ENCODE results near the gene MYBPH. TPM values are rescaled to one million over a fixed set of nuclear protein-coding genes. Genes with fewer than 3 reads are reported as not detected.

MYBPH gene
- total RNA-seq, 2 experiments from 2014 or later, result not detected

- no peak overlapping the region for H3K4me3 Mint-ChIP-seq
- CTCF ChIA-PET, result interaction anchor here (0.9 to 2.1 kb wide), 2 partner anchors 30 to 31 kb away, joined by 3 to 5 read pairs; no protein-coding TSS in a partner anchor
- intact Hi-C loops (cut with micrococcal nuclease), result no loop called here
These were observed 27.5 kb downstream of the MYBPH start for GRCh38 chr1:203148127-203148526.

GRCh38 chr1:203147376-203147775, 28.2 kb downstream of the MYBPH start:
- no peaks in the 10 kb centered on the region for H3K27me3 Mint-ChIP-seq (ENCODE audit: low read depth)
- H3K9me3 Mint-ChIP-seq, result no peaks in the 10 kb centered on the region
- no peak overlapping the region for H3K4me3 Mint-ChIP-seq
- no peaks in the 10 kb centered on the region for H3K36me3 Mint-ChIP-seq (ENCODE audit: low read depth)
- intact Hi-C loops (cut with micrococcal nuclease), result no loop called here
- no peaks in the 10 kb centered on the region for H3K4me1 Mint-ChIP-seq (ENCODE audit: low read depth)
- CTCF ChIA-PET, result interaction anchor here (2.1 kb wide), 1 partner anchor 29 kb away, joined by 5 read pairs; no protein-coding TSS in a partner anchor
- no peak overlapping the region for H3K27ac Mint-ChIP-seq
- no peak for DNase-seq

More at GRCh38 chr1:203148127-203148526, 27.5 kb downstream of the MYBPH start:
- H3K4me1 Mint-ChIP-seq (ENCODE audit: low read depth), result no peaks in the 10 kb centered on the region
- no peak overlapping the region for H3K27ac Mint-ChIP-seq
- H3K9me3 Mint-ChIP-seq, result no peaks in the 10 kb centered on the region
- no peaks in the 10 kb centered on the region for H3K27me3 Mint-ChIP-seq (ENCODE audit: low read depth)
- DNase-seq, result no peak
- H3K36me3 Mint-ChIP-seq (ENCODE audit: low read depth), result no peaks in the 10 kb centered on the region

GRCh38 chr1:203146537-203146936, 29.1 kb downstream of the MYBPH start:
- no peaks in the 10 kb centered on the region for H3K9me3 Mint-ChIP-seq
- H3K4me1 Mint-ChIP-seq (ENCODE audit: low read depth), result no peaks in the 10 kb centered on the region
- CTCF ChIA-PET, result interaction anchor here (0.6 to 2.1 kb wide), 3 partner anchors 29 to 74 kb away, joined by 3 to 5 read pairs (median 3); no protein-coding TSS in a partner anchor
- H3K4me3 Mint-ChIP-seq, result no peak overlapping the region
- no peaks in the 10 kb centered on the region for H3K36me3 Mint-ChIP-seq (ENCODE audit: low read depth)
- H3K27me3 Mint-ChIP-seq (ENCODE audit: low read depth), result no peaks in the 10 kb centered on the region
- H3K27ac Mint-ChIP-seq, result no peak overlapping the region
- DNase-seq, result no peak
- intact Hi-C loops (cut with micrococcal nuclease), result no loop called here

GRCh38 chr1:203146042-203146369, 29.6 kb downstream of the MYBPH start:
- Mint-ChIP-seq H3K27ac (no peak overlapping the region), H3K36me3 (ENCODE audit: low read depth) (no peaks in the 10 kb centered on the region), H3K4me3 (no peak overlapping the region), H3K9me3 (no peaks in the 10 kb centered on the region), H3K27me3 (ENCODE audit: low read depth) (no peaks in the 10 kb centered on the region), H3K4me1 (ENCODE audit: low read depth) (no peaks in the 10 kb centered on the region)
- intact Hi-C loops (cut with micrococcal nuclease), result no loop called here
- DNase-seq, result no peak
- CTCF ChIA-PET, result interaction anchor here (0.6 to 2.1 kb wide), 3 partner anchors 28 to 75 kb away, joined by 3 to 5 read pairs (median 3); no protein-coding TSS in a partner anchor

- Mint-ChIP-seq H3K9me3 (no peaks in the 10 kb centered on the region), H3K27ac (no peak overlapping the region), H3K27me3 (ENCODE audit: low read depth) (no peaks in the 10 kb centered on the region), H3K36me3 (ENCODE audit: low read depth) (no peaks in the 10 kb centered on the region), H3K4me3 (no peak overlapping the region), H3K4me1 (ENCODE audit: low read depth) (no peaks in the 10 kb centered on the region)
- CTCF ChIA-PET, result interaction anchor here (0.6 kb wide), 1 partner anchor 75 kb away, joined by 3 read pairs; no protein-coding TSS in a partner anchor
- no peak for DNase-seq
- intact Hi-C loops (cut with micrococcal nuclease), result no loop called here
These were observed 30.1 kb downstream of the MYBPH start for GRCh38 chr1:203145321-203146041.

- intact Hi-C loops (cut with micrococcal nuclease), result no loop called here
- no peak overlapping the region for H3K27ac Mint-ChIP-seq
- no peak for DNase-seq
- no peaks in the 10 kb centered on the region for H3K36me3 Mint-ChIP-seq (ENCODE audit: low read depth)
- no peaks in the 10 kb centered on the region for H3K4me1 Mint-ChIP-seq (ENCODE audit: low read depth)
- CTCF ChIA-PET, result no interaction called here
- no peak overlapping the region for H3K4me3 Mint-ChIP-seq
- no peaks in the 10 kb centered on the region for H3K27me3 Mint-ChIP-seq (ENCODE audit: low read depth)
- H3K9me3 Mint-ChIP-seq, result no peaks in the 10 kb centered on the region
These were observed 31.0 kb downstream of the MYBPH start for GRCh38 chr1:203144661-203145060.

- no peaks in the 10 kb centered on the region for H3K9me3 Mint-ChIP-seq
- no peak overlapping the region for H3K4me3 Mint-ChIP-seq
- H3K27me3 Mint-ChIP-seq (ENCODE audit: low read depth), result no peaks in the 10 kb centered on the region
- H3K4me1 Mint-ChIP-seq (ENCODE audit: low read depth), result no peaks in the 10 kb centered on the region
- no peak overlapping the region for H3K27ac Mint-ChIP-seq
- intact Hi-C loops (cut with micrococcal nuclease), result no loop called here
- DNase-seq, result no peak
- CTCF ChIA-PET, result no interaction called here
- no peaks in the 10 kb centered on the region for H3K36me3 Mint-ChIP-seq (ENCODE audit: low read depth)
These were observed 32.0 kb downstream of the MYBPH start for GRCh38 chr1:203143641-203144040.

GRCh38 chr1:203142684-203143408, 32.8 kb downstream of the MYBPH start:
- no peaks in the 10 kb centered on the region for H3K36me3 Mint-ChIP-seq (ENCODE audit: low read depth)
- no peak overlapping the region for H3K4me3 Mint-ChIP-seq
- CTCF ChIA-PET, result no interaction called here
- H3K9me3 Mint-ChIP-seq, result no peaks in the 10 kb centered on the region
- no peak for DNase-seq
- no peak overlapping the region for H3K27ac Mint-ChIP-seq
- intact Hi-C loops (cut with micrococcal nuclease), result no loop called here
- H3K4me1 Mint-ChIP-seq (ENCODE audit: low read depth), result no peaks in the 10 kb centered on the region
- no peaks in the 10 kb centered on the region for H3K27me3 Mint-ChIP-seq (ENCODE audit: low read depth)

GRCh38 chr1:203142124-203142523, 33.5 kb downstream of the MYBPH start:
- DNase-seq, result no peak
- Mint-ChIP-seq H3K27me3 (ENCODE audit: low read depth) (peaks cover under 1% of the 10 kb centered on the region), H3K4me1 (ENCODE audit: low read depth) (no peaks in the 10 kb centered on the region), H3K36me3 (ENCODE audit: low read depth) (no peaks in the 10 kb centered on the region), H3K9me3 (no peaks in the 10 kb centered on the region), H3K27ac (no peak overlapping the region), H3K4me3 (no peak overlapping the region)
- CTCF ChIA-PET, result no interaction called here
- intact Hi-C loops (cut with micrococcal nuclease), result no loop called here

GRCh38 chr1:203140743-203141520, 34.7 kb downstream of the MYBPH start:
- CTCF ChIA-PET, result interaction anchor here (0.7 to 1.2 kb wide), 3 partner anchors 75 to 1100 kb away, joined by 3 read pairs; no protein-coding TSS in a partner anchor
- DNase-seq, result no peak
- no peak overlapping the region for H3K27ac Mint-ChIP-seq
- H3K4me3 Mint-ChIP-seq, result no peak overlapping the region
- intact Hi-C loops (cut with micrococcal nuclease), result no loop called here
- H3K9me3 Mint-ChIP-seq, result no peaks in the 10 kb centered on the region
- H3K27me3 Mint-ChIP-seq (ENCODE audit: low read depth), result peaks cover 4% of the 10 kb centered on the region
- no peaks in the 10 kb centered on the region for H3K36me3 Mint-ChIP-seq (ENCODE audit: low read depth)
- H3K4me1 Mint-ChIP-seq (ENCODE audit: low read depth), result no peaks in the 10 kb centered on the region

- intact Hi-C loops (cut with micrococcal nuclease), result no loop called here
- DNase-seq, result no peak
- no peak overlapping the region for H3K27ac Mint-ChIP-seq
- H3K4me3 Mint-ChIP-seq, result no peak overlapping the region
- no peaks in the 10 kb centered on the region for H3K4me1 Mint-ChIP-seq (ENCODE audit: low read depth)
- H3K36me3 Mint-ChIP-seq (ENCODE audit: low read depth), result no peaks in the 10 kb centered on the region
- CTCF ChIA-PET, result no interaction called here
- H3K9me3 Mint-ChIP-seq, result no peaks in the 10 kb centered on the region
- peaks cover 4% of the 10 kb centered on the region for H3K27me3 Mint-ChIP-seq (ENCODE audit: low read depth)
These were observed 35.6 kb downstream of the MYBPH start for GRCh38 chr1:203139976-203140475.

GRCh38 chr1:203138066-203138465, 37.6 kb downstream of the MYBPH start:
- Mint-ChIP-seq H3K4me3 (no peak overlapping the region), H3K4me1 (ENCODE audit: low read depth) (no peaks in the 10 kb centered on the region), H3K27ac (no peak overlapping the region), H3K27me3 (ENCODE audit: low read depth) (peaks cover 4% of the 10 kb centered on the region), H3K9me3 (no peaks in the 10 kb centered on the region), H3K36me3 (ENCODE audit: low read depth) (no peaks in the 10 kb centered on the region)
- CTCF ChIA-PET, result interaction anchor here (1.2 kb wide), 1 partner anchor 98 kb away, joined by 3 read pairs; no protein-coding TSS in a partner anchor
- no peak for DNase-seq
- intact Hi-C loops (cut with micrococcal nuclease), result no loop called here

Measured in activated naive CD4-positive, alpha-beta T cell treated with anti-CD3 and anti-CD28 coated beads for 36 hours (primary cell).